H9 (cell line): ENCODE results near the gene BTN2A1. TPM values are rescaled to one million over a fixed set of nuclear protein-coding genes. Genes with fewer than 3 reads are reported as not detected.

Experiments used
- DNase-seq: peaks from one replicate; pipeline ENCODE4 v3.0.0-alpha.2; 2017
- H2AFZ ChIP-seq: one replicate; pipeline ENCODE4 v1.6.1; 2013; ENCODE audit warnings: mild to moderate bottlenecking, low read length, control low read depth, moderate library complexity
- H2AK5ac ChIP-seq: 2 replicates; pipeline ENCODE4 v1.6.1; 2013; ENCODE audit warnings: low read length, control low read depth, mixed read lengths; ENCODE audit not compliant: insufficient read length
- H2BK120ac ChIP-seq: one replicate; pipeline ENCODE4 v1.6.1; 2013; ENCODE audit warnings: low read depth, mild to moderate bottlenecking, low read length, control low read depth, inconsistent platforms; ENCODE audit not compliant: poor library complexity, severe bottlenecking
- H2BK12ac ChIP-seq: 2 replicates; pipeline ENCODE4 v1.6.1; 2013; ENCODE audit warnings: low read length, control low read depth, mixed read lengths, low read depth; ENCODE audit not compliant: insufficient read length
- H2BK15ac ChIP-seq: 2 replicates; pipeline ENCODE4 v1.6.1; 2013; ENCODE audit warnings: low read depth, low read length, control low read depth
- H2BK20ac ChIP-seq: one replicate; pipeline ENCODE4 v1.6.1; 2013; ENCODE audit warnings: low read depth, mild to moderate bottlenecking, low read length, control low read depth, inconsistent platforms; ENCODE audit not compliant: poor library complexity, severe bottlenecking
- H2BK5ac ChIP-seq: 2 replicates; pipeline ENCODE4 v1.6.1; 2013; ENCODE audit warnings: low read length, control low read depth, mixed read lengths; ENCODE audit not compliant: insufficient read length
- H3K14ac ChIP-seq: 2 replicates; pipeline ENCODE4 v1.6.1; 2013; ENCODE audit warnings: low read length, control low read depth; ENCODE audit not compliant: insufficient read depth
- H3K18ac ChIP-seq: 2 replicates; pipeline ENCODE4 v1.6.1; 2013; ENCODE audit warnings: low read depth, mild to moderate bottlenecking, mixed read lengths, low read length, control low read depth; ENCODE audit not compliant: insufficient read length
- H3K23ac ChIP-seq: 2 replicates; pipeline ENCODE4 v1.6.1; 2013; ENCODE audit warnings: low read length, control low read depth, mixed read lengths, low read depth; ENCODE audit not compliant: insufficient read length
- H3K23me2 ChIP-seq: 2 replicates; pipeline ENCODE4 v1.6.1; 2013; ENCODE audit warnings: low read depth, mild to moderate bottlenecking, mixed read lengths, low read length, control low read depth; ENCODE audit not compliant: insufficient read length, poor library complexity, severe bottlenecking
- H3K27ac ChIP-seq: 2 replicates; pipeline ENCODE4 v1.5.1; 2013; ENCODE audit warnings: low read length, control low read depth, mixed read lengths, low read depth; ENCODE audit not compliant: insufficient read length
- H3K27me3 ChIP-seq: 2 replicates; pipeline ENCODE4 v1.6.1; 2013; ENCODE audit warnings: low read length, control low read depth, inconsistent platforms; ENCODE audit not compliant: insufficient read depth
- H3K4ac ChIP-seq: 2 replicates; pipeline ENCODE4 v1.6.1; 2013; ENCODE audit warnings: low read depth, mild to moderate bottlenecking, control low read depth, inconsistent platforms, low read length, moderate library complexity
- H3K4me1 ChIP-seq: 2 replicates; pipeline ENCODE4 v1.6.1; 2013; ENCODE audit warnings: low read length, control low read depth, inconsistent platforms; ENCODE audit not compliant: insufficient read depth
- H3K4me2 ChIP-seq: 2 replicates; pipeline ENCODE4 v1.6.1; 2013; ENCODE audit warnings: low read length, control low read depth, mixed read lengths; ENCODE audit not compliant: insufficient read length, insufficient read depth
- H3K56ac ChIP-seq: 2 replicates; pipeline ENCODE4 v1.6.1; 2013; ENCODE audit warnings: low read depth, mild to moderate bottlenecking, mixed read lengths, low read length, control low read depth; ENCODE audit not compliant: insufficient read length
- H3K79me1 ChIP-seq: 2 replicates; pipeline ENCODE4 v1.6.1; 2013; ENCODE audit warnings: low read depth, mild to moderate bottlenecking, moderate library complexity, low read length, control low read depth, inconsistent platforms; ENCODE audit not compliant: insufficient read depth, poor library complexity, severe bottlenecking
- H3K79me2 ChIP-seq: 2 replicates; pipeline ENCODE4 v1.6.1; 2013; ENCODE audit warnings: low read length, control low read depth, inconsistent platforms; ENCODE audit not compliant: insufficient read depth
- H3K9ac ChIP-seq: 2 replicates; pipeline ENCODE4 v1.6.1; 2013; ENCODE audit warnings: low read length, control low read depth, mixed read lengths; ENCODE audit not compliant: insufficient read length; ENCODE audit errors: extremely low read depth
- H3K9me3 ChIP-seq: one replicate; pipeline ENCODE4 v1.6.1; 2013; ENCODE audit warnings: low read depth, low read length, inconsistent platforms; ENCODE audit not compliant: control insufficient read depth
- H3T11ph ChIP-seq: one replicate; pipeline ENCODE4 v1.6.1; 2013; ENCODE audit warnings: mild to moderate bottlenecking, low read length, control low read depth, inconsistent platforms
- H4K20me1 ChIP-seq: one replicate; pipeline ENCODE4 v1.6.1; 2013; ENCODE audit not compliant: control insufficient read depth, insufficient read length, insufficient read depth
- H4K5ac ChIP-seq: 2 replicates; pipeline ENCODE4 v1.6.1; 2013; ENCODE audit warnings: low read depth, mild to moderate bottlenecking, mixed read lengths, low read length, control low read depth; ENCODE audit not compliant: insufficient read length
- H4K8ac ChIP-seq: replicated peaks from 2 replicates; pipeline ENCODE4 v1.6.1; 2013; ENCODE audit warnings: low read length, control low read depth, mixed read lengths, low read depth; ENCODE audit not compliant: insufficient read length
- H4K91ac ChIP-seq: 2 replicates; pipeline ENCODE4 v1.6.1; 2013; ENCODE audit warnings: low read depth, mild to moderate bottlenecking, moderate library complexity, mixed read lengths, low read length, control low read depth; ENCODE audit not compliant: insufficient read length
- H3K27ac Mint-ChIP-seq, 3 experiments: 2 replicates in 2 of 3; 3 replicates in 1 of 3; pipeline ENCODE4 v1.8.0; 2020 to 2021; ENCODE audit warnings: mixed read lengths in 3 of 3, mild to moderate bottlenecking in 1 of 3, moderate library complexity in 1 of 3
- H3K27me3 Mint-ChIP-seq: 2 replicates; pipeline ENCODE4 v1.8.0; 2021; ENCODE audit warnings: low read depth, mild to moderate bottlenecking, moderate library complexity, mixed read lengths
- H3K36me3 Mint-ChIP-seq, 3 experiments: 2 replicates in 2 of 3; 3 replicates in 1 of 3; pipeline ENCODE4 v1.8.0; 2020 to 2021; ENCODE audit warnings: low read depth in 3 of 3, mixed read lengths in 3 of 3; ENCODE audit not compliant: insufficient read depth in 1 of 3
- H3K4me1 Mint-ChIP-seq, 2 experiments: 2 replicates each; pipeline ENCODE4 v1.8.0; 2020; ENCODE audit warnings: mixed read lengths in 2 of 2
- H3K4me3 Mint-ChIP-seq, 2 experiments: 2 replicates in 1 of 2; 3 replicates in 1 of 2; pipeline ENCODE4 v1.8.0; 2020 to 2021; ENCODE audit warnings: mild to moderate bottlenecking in 2 of 2, mixed read lengths in 2 of 2, moderate library complexity in 1 of 2
- H3K9me3 Mint-ChIP-seq, 2 experiments: 2 replicates in 1 of 2; 3 replicates in 1 of 2; pipeline ENCODE4 v1.8.0; 2020; ENCODE audit warnings: mild to moderate bottlenecking in 2 of 2, mixed read lengths in 2 of 2, moderate library complexity in 1 of 2
- CTCF ChIP-seq: fragments of 200-600 bp; sonication (generic); conservative IDR thresholded peaks from 3 replicates; pipeline ENCODE4 v1.8.0; 2021; ENCODE audit warnings: antibody characterized with exemption, mild to moderate bottlenecking
- WGBS: extraction: QIAGEN DNeasy Blood & Tissue Kit; methylation state at CpG from one replicate; pipeline ENCODE4 v1.1.7; 2013; ENCODE audit warnings: missing lambda C conversion rate, low lambda C conversion rate, mixed read lengths; ENCODE audit not compliant: insufficient read length; ENCODE audit errors: extremely low coverage; 5-methylcytosine and 5-hydroxymethylcytosine counted together
- total RNA-seq: library from RNA; stranded (reverse); gene quantifications from 2 replicates; pipeline ENCODE4 v1.2.1, GENCODE V29; 2021

The BTN2A1 gene
- total RNA-seq, 1 experiment from 2014 or later: 18.4 TPM

GRCh38 chr6:26427451-26427809, 30.3 kb upstream of the BTN2A1 start:
- H3K36me3 Mint-ChIP-seq: peaks cover 13 to 78% (median 35%) of the 10 kb centered on the region in 3 experiments; a peak in 6 of 7 replicates
- no peak overlapping the region; a peak in 1 of 7 replicates for H3K27ac Mint-ChIP-seq

More at GRCh38 chr6:26427451-26427809, 30.3 kb upstream of the BTN2A1 start:
- H3K18ac ChIP-seq: no peak overlapping the region
- no peak overlapping the region for H3K9ac ChIP-seq
- no peak overlapping the region for H3K4ac ChIP-seq
- H3K27ac ChIP-seq: no peak overlapping the region
- no peaks in the 10 kb centered on the region for H3K9me3 ChIP-seq
- no peak overlapping the region for H4K91ac ChIP-seq
- no peak overlapping the region for H3K23ac ChIP-seq
- no peak overlapping the region for H2BK12ac ChIP-seq
- no CpG with 5 or more reads among the region's 3 CpGs for WGBS
- peaks cover 0 to 3% of the 10 kb centered on the region in 2 experiments; a peak in 1 of 4 replicates for H3K4me1 Mint-ChIP-seq
- H3K79me1 ChIP-seq: no peaks in the 10 kb centered on the region
- no peaks in the 10 kb centered on the region for H3K23me2 ChIP-seq
- H2BK15ac ChIP-seq: no peak overlapping the region
- H3K4me1 ChIP-seq: no peaks in the 10 kb centered on the region
- H3T11ph ChIP-seq: no peak overlapping the region
- no peak for DNase-seq
- H3K9me3 Mint-ChIP-seq: no peaks in the 10 kb centered on the region
- H3K4me3 Mint-ChIP-seq: no peak overlapping the region
- no peak overlapping the region for H4K8ac ChIP-seq
- no peak overlapping the region for H4K5ac ChIP-seq
- H3K14ac ChIP-seq: no peak overlapping the region
- no peaks in the 10 kb centered on the region for H3K27me3 ChIP-seq
- no peak for TF ChIP-seq CTCF
- H3K56ac ChIP-seq: no peak overlapping the region
- H3K27me3 Mint-ChIP-seq: no peaks in the 10 kb centered on the region
- H3K79me2 ChIP-seq: no peaks in the 10 kb centered on the region
- H3K4me2 ChIP-seq: no peak overlapping the region
- no peak overlapping the region for H2AK5ac ChIP-seq
- H4K20me1 ChIP-seq: no peaks in the 10 kb centered on the region
- H2AFZ ChIP-seq: no peak overlapping the region
- H2BK20ac ChIP-seq: no peak overlapping the region
- no peak overlapping the region for H2BK5ac ChIP-seq
- no peak overlapping the region for H2BK120ac ChIP-seq
